HG03354 (cell line): ENCODE measurements around the gene SNAI1.
"Not testable (repeated sequence)": the region's sequence is repeated elsewhere in the genome, so short reads cannot be mapped to it uniquely, and the experiment has no call there.

Source experiments
- ATAC-seq: cut with Tn5 transposase; IDR thresholded peaks from one replicate; pipeline ENCODE4 v1.9.1; 2021; ENCODE audit warnings: mild to moderate bottlenecking; ENCODE audit not compliant: unreplicated experiment, poor library complexity, severe bottlenecking

The SNAI1 gene

GRCh38 chr20:50008007-50008406, 25.2 kb downstream of the SNAI1 start:
- ATAC-seq = no peak

GRCh38 chr20:50009521-50010454, 27.0 kb downstream of the SNAI1 start:
- no peak for ATAC-seq

- ATAC-seq = not testable (repeated sequence)
Measured at GRCh38 chr20:50011597-50011996, 28.8 kb downstream of the SNAI1 start.

GRCh38 chr20:50012282-50013263, 29.8 kb downstream of the SNAI1 start:
- no peak for ATAC-seq

GRCh38 chr20:50013976-50014375, 31.2 kb downstream of the SNAI1 start:
- no peak for ATAC-seq

GRCh38 chr20:50014570-50015562, 32.1 kb downstream of the SNAI1 start:
- no peak for ATAC-seq

GRCh38 chr20:50015636-50015992, 32.8 kb downstream of the SNAI1 start:
- ATAC-seq = no peak

GRCh38 chr20:50015993-50016770, 33.4 kb downstream of the SNAI1 start:
- no peak for ATAC-seq

- ATAC-seq = no peak
Measured at GRCh38 chr20:50017160-50017559, 34.4 kb downstream of the SNAI1 start.

GRCh38 chr20:50017576-50018248, 34.9 kb downstream of the SNAI1 start:
- no peak for ATAC-seq

- ATAC-seq = no peak
Measured at GRCh38 chr20:50019466-50020256, 36.9 kb downstream of the SNAI1 start.

GRCh38 chr20:50020288-50020687, 37.5 kb downstream of the SNAI1 start:
- ATAC-seq = no peak

- ATAC-seq = no peak
Measured at GRCh38 chr20:50022676-50023075, 39.9 kb downstream of the SNAI1 start.

- no peak for ATAC-seq
Measured at GRCh38 chr20:50023116-50023805, 40.5 kb downstream of the SNAI1 start.

- ATAC-seq = no peak
Measured at GRCh38 chr20:50026746-50027575, 44.2 kb downstream of the SNAI1 start.

GRCh38 chr20:50027611-50028105, 44.9 kb downstream of the SNAI1 start:
- ATAC-seq = no peak
